ENCODE results near the gene FAM241B.

The FAM241B gene

DNA sequence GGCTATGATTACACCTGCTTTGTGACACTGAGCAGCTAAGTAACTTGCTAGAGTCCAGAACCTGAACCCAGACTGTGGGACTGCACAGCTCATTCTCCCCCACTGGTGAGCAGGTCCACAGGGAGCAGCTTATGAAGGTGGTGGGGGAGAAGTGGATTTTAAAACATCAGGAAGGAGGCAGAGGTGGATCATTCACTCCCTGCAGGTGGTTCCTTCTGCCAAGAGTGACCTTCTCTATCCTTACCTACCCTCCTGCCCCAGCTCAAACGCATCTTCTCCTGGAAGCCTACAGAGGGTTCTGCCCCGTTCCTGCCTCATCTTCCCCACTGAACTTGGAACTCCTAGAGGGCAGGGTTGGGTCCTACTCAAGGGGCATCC, 539 bp upstream of the FAM241B start:
- Mint-ChIP-seq H3K4me1 (peaks cover 8% of the 10 kb centered on the region), H3K36me3 (peaks cover 6% of the 10 kb centered on the region), H3K9me3 (no peaks in the 10 kb centered on the region), H3K27ac (peak overlapping the region; percentile 12), H3K4me3 (peak overlapping the region; percentile 63)
- ATAC-seq (no peak), DNase-seq (ENCODE audit: low spot score in 2 of 2) (no peak)

DNA sequence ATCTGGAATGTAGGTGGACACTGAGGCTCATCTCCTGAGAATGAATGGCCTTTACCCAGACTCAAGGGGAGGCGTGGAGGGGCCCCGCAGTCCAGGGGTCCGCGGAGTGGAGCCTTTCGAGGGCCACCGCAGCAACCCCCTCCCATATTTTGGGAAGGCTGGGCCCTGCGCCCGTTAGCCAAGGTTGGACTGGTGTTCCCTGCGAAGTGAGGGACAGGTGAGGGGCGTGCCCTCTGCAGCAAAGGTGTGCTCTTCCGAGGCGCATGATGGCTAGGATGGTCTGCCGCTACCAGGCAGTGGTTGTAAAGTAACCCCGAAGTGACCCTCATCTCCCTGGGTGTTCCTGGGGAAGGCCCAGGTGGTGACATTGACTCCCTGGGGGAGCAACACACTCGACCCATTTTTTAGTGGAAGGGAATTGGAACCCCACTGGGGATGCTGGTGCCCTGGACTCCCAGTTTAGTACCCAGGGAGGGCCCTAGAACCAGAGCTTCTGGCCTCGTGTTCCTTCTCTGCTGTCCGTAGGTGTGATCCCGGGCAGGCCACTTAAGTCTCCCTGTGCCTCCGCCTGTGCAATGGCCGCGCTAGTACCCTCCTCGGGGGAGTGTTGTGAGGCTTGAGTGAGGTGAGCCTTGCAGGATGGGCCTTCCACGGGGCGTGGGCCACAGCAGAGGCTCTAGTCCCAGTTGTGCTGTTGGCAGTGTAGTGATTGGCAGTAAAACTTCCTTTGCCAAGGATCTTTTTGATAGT, 779 bp downstream of the FAM241B start:
- H3K27ac Mint-ChIP-seq = no peak overlapping the region
- H3K9me3 Mint-ChIP-seq = no peaks in the 10 kb centered on the region
- DNase-seq (ENCODE audit: low spot score in 2 of 2) = peak in 1 of 2 donors; percentile 45
- peak overlapping the region; percentile 63 for H3K4me3 Mint-ChIP-seq
- H3K4me1 Mint-ChIP-seq = peaks cover 8% of the 10 kb centered on the region
- peaks cover 6% of the 10 kb centered on the region for H3K36me3 Mint-ChIP-seq
- no peak for ATAC-seq

DNA sequence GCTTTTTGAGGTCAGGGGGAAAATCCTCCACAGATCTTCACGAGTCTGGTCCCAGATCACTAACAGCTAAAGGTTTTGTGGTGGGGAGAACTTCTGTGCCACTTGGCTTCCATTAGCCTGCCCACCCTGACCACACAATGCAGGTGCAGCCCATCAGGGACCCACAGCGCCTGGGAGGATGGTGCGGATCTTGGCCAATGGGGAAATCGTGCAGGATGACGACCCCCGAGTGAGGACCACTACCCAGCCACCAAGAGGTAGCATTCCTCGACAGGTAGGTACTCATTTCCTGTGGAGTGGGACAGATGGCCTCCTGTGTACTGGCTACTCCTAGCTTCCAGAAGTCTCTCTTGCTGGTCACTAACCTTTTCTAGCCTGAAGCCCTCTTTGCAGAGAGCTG, 1.5 kb downstream of the FAM241B start:
- Mint-ChIP-seq H3K9me3 (no peaks in the 10 kb centered on the region), H3K4me3 (peak overlapping the region; percentile 63), H3K27ac (no peak overlapping the region), H3K36me3 (peaks cover 6% of the 10 kb centered on the region), H3K4me1 (peaks cover 8% of the 10 kb centered on the region)
- DNase-seq (ENCODE audit: low spot score in 2 of 2) (no peak), ATAC-seq (no peak)

DNA sequence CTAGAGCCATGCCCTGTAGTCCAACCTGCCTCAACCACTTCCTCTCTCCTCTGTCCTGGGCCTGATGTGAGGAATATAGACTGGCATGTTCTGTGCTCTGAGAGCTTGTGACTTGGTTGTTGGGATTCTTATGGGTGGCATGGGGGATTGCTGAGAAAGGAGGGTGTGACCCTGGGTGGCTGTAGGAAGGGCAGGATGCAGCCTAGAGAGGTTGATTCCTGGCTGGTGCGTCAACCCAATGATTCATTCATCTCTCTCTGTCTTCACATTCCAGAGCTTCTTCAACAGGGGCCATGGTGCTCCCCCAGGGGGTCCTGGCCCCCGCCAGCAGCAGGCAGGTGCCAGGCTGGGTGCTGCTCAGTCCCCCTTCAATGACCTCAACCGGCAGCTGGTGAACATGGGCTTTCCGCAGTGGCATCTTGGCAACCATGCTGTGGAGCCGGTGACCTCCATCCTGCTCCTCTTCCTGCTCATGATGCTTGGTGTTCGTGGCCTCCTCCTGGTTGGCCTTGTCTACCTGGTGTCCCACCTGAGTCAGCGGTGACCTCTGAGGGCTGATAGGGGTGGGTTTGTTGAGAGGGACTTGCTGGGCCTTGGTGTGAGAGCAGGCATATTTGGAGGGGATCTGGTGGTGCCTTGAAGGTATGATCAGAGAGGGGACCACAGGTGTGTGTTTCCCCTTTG, 2.6 kb downstream of the FAM241B start:
- peaks cover 6% of the 10 kb centered on the region for H3K36me3 Mint-ChIP-seq
- no peak overlapping the region for H3K27ac Mint-ChIP-seq
- H3K4me3 Mint-ChIP-seq = no peak overlapping the region
- no peak for DNase-seq (ENCODE audit: low spot score in 2 of 2)
- no peak for ATAC-seq
- peaks cover 8% of the 10 kb centered on the region for H3K4me1 Mint-ChIP-seq
- no peaks in the 10 kb centered on the region for H3K9me3 Mint-ChIP-seq

GRCh38 chr10:69633673-69634635, 3.9 kb downstream of the FAM241B start:
- Mint-ChIP-seq H3K36me3 (peaks cover 6% of the 10 kb centered on the region), H3K4me3 (no peak overlapping the region), H3K27ac (no peak overlapping the region), H3K9me3 (no peaks in the 10 kb centered on the region), H3K4me1 (peaks cover 8% of the 10 kb centered on the region)
- DNase-seq (ENCODE audit: low spot score in 2 of 2) (no peak), ATAC-seq (no peak)

DNA sequence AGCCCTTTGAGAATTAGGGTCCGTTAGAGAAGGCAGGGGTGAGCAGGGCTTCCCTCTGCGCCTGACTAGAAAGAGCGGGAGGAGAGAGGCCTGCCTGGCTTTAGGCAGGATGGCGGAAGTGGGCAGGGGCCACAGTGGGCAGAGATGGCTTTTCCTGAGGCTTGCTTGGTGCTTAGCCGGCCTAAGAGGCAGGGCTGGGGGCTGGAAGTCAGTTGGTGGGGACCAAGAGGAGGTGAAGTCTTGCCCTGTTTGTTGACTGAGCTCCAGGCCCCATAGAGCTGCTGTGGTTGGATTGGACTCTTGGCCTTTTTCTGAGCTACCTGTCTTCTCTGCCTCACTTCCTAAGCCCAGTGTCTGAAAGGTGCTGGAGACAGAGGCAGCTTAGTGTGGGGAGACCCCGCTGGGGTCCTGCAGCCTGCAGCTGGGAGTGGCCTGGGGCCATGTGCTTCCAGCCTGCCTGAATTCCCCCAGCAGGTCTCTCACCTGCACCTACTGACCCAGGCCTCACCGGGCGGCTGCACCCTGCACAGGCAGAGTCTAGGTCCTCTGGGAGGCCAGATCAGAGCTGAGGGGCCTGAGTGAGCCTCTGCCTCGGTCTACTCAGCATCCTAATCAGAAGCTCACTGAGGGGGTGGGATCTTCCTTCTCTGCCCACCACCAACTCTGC, 4.8 kb downstream of the FAM241B start:
- peaks cover 6% of the 10 kb centered on the region for H3K36me3 Mint-ChIP-seq
- no peak overlapping the region for H3K27ac Mint-ChIP-seq
- H3K9me3 Mint-ChIP-seq = no peaks in the 10 kb centered on the region
- H3K4me3 Mint-ChIP-seq = no peak overlapping the region
- peaks cover 8% of the 10 kb centered on the region for H3K4me1 Mint-ChIP-seq
- ATAC-seq = no peak
- DNase-seq (ENCODE audit: low spot score in 2 of 2) = no peak

GRCh38 chr10:69635428-69636272, 5.6 kb downstream of the FAM241B start:
- H3K27ac Mint-ChIP-seq = no peak overlapping the region
- DNase-seq (ENCODE audit: low spot score in 2 of 2) = no peak

DNA sequence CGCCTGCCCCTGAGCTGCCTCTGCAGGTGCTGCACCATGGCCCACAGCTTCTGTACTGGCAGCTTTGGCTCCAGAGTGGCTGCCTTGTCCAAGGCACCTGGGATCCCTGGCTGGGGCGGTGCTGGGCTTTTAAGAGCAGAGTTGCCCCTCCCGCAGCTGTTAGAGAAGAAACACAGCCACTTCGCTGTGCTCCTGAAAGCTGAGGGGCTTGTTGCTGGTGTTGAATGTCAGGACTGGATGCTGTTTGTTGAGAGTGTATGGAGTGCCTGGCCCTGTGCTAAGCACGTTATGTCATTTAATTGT, 6.2 kb downstream of the FAM241B start:
- DNase-seq (ENCODE audit: low spot score in 2 of 2) (no peak), ATAC-seq (no peak)
- peaks cover 4% of the 10 kb centered on the region for H3K4me1 Mint-ChIP-seq

More at GRCh38 chr10:69635428-69636272, 5.6 kb downstream of the FAM241B start:
- Mint-ChIP-seq H3K4me1 (peaks cover 8% of the 10 kb centered on the region), H3K4me3 (no peak overlapping the region), H3K36me3 (peaks cover 6% of the 10 kb centered on the region), H3K9me3 (no peaks in the 10 kb centered on the region)
- ATAC-seq = no peak

GRCh38 chr10:69636626-69637605, 6.9 kb downstream of the FAM241B start:
- Mint-ChIP-seq H3K9me3 (no peaks in the 10 kb centered on the region), H3K4me1 (no peaks in the 10 kb centered on the region), H3K27ac (no peak overlapping the region), H3K4me3 (no peak overlapping the region), H3K36me3 (peaks cover 6% of the 10 kb centered on the region)
- ATAC-seq (peak; percentile 26), DNase-seq (ENCODE audit: low spot score in 2 of 2) (no peak)

More for the DNA sequence above, 6.2 kb downstream of the FAM241B start:
- Mint-ChIP-seq H3K27ac (no peak overlapping the region), H3K9me3 (no peaks in the 10 kb centered on the region), H3K4me3 (no peak overlapping the region), H3K36me3 (peaks cover 6% of the 10 kb centered on the region)

GRCh38 chr10:69638642-69639041, 8.6 kb downstream of the FAM241B start:
- H3K27ac Mint-ChIP-seq = no peak overlapping the region
- no peaks in the 10 kb centered on the region for H3K9me3 Mint-ChIP-seq
- H3K36me3 Mint-ChIP-seq = no peaks in the 10 kb centered on the region
- ATAC-seq (no peak), DNase-seq (ENCODE audit: low spot score in 2 of 2) (no peak)
- no peaks in the 10 kb centered on the region for H3K4me1 Mint-ChIP-seq
- no peak overlapping the region for H3K4me3 Mint-ChIP-seq

DNA sequence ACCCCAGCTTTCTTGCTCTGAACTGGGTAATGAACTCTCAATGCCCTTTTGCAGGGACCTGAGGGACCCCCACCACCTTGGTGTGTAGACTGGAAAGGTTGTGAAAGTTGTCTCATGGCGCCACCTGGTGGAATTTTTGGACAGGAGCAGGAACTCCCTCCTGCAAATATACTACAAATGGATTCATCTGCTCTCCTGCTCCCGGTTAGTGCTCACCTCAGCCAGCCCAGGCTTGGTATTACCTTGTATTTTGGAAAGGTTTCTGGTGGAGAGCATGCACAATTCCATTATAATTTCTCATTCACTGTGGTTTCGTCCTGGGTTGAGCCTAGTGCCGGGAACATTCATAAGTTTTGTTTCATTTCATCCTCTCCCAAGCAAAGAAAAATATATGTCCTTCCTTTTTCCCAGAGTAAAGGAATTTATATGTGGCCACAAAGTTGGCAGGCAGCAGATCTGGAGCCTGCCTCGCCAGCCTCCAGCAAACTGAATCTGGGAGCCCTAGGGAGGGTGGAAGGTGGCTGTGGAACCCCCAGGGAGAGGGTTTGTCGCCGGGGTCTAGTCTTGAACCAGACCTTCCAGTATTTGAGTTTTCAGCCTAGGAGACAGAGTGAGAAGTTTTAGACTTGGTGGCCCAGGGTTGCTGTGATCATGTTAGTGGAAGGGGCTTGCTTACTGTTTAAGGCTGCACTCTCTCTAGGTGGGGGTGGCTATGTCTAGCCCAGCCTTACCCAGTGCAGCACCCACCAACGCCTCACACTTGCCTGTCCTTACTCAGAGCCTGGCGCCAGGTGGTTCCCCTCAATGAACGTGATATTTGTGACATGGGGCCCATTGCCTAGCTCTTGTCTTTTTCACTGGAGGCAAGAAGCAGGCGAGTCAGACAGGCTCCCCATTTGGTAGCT, 9.5 kb downstream of the FAM241B start:
- ATAC-seq (peak; percentile 55), DNase-seq (ENCODE audit: low spot score in 2 of 2) (peak; percentile 37 to 75)
- Mint-ChIP-seq H3K9me3 (no peaks in the 10 kb centered on the region), H3K27ac (no peak overlapping the region), H3K36me3 (no peaks in the 10 kb centered on the region), H3K4me3 (no peak overlapping the region), H3K4me1 (no peaks in the 10 kb centered on the region)

- no peaks in the 10 kb centered on the region for H3K4me1 Mint-ChIP-seq
- no peaks in the 10 kb centered on the region for H3K9me3 Mint-ChIP-seq
- ATAC-seq (no peak), DNase-seq (ENCODE audit: low spot score in 2 of 2) (no peak)
- H3K4me3 Mint-ChIP-seq = no peak overlapping the region
- H3K36me3 Mint-ChIP-seq = no peaks in the 10 kb centered on the region
- H3K27ac Mint-ChIP-seq = no peak overlapping the region
Observed at GRCh38 chr10:69640196-69640980, 10.3 kb downstream of the FAM241B start.
